ENCODE measurements around the gene CERS6. TPM values are rescaled to one million over a fixed set of nuclear protein-coding genes. Genes with fewer than 3 reads are reported as not detected.
"Not testable (repeated sequence)": the region's sequence is repeated elsewhere in the genome, so short reads cannot be mapped to it uniquely, and the experiment has no call there.

The CERS6 gene
- total RNA-seq, 1 experiment from 2014 or later: 45.9 TPM

GRCh38 chr2:168662651-168663208 is 206.7 kb downstream of the CERS6 start:
- no peak overlapping the region for H3K4me3 Mint-ChIP-seq (ENCODE audit: low read depth, unreplicated experiment)
- no TSS peak for BruUV-seq (replicated peaks)
- TF ChIP-seq, protein P1, sequence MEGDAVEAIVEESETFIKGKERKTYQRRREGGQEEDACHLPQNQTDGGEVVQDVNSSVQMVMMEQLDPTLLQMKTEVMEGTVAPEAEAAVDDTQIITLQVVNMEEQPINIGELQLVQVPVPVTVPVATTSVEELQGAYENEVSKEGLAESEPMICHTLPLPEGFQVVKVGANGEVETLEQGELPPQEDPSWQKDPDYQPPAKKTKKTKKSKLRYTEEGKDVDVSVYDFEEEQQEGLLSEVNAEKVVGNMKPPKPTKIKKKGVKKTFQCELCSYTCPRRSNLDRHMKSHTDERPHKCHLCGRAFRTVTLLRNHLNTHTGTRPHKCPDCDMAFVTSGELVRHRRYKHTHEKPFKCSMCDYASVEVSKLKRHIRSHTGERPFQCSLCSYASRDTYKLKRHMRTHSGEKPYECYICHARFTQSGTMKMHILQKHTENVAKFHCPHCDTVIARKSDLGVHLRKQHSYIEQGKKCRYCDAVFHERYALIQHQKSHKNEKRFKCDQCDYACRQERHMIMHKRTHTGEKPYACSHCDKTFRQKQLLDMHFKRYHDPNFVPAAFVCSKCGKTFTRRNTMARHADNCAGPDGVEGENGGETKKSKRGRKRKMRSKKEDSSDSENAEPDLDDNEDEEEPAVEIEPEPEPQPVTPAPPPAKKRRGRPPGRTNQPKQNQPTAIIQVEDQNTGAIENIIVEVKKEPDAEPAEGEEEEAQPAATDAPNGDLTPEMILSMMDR (IDR thresholded peaks at IDR 0.05; ENCODE audit: unreplicated experiment): no peak
- H3K36me3 Mint-ChIP-seq (ENCODE audit: insufficient read depth, unreplicated experiment): no peaks in the 10 kb centered on the region
- no peak overlapping the region for H3K27ac Mint-ChIP-seq (ENCODE audit: unreplicated experiment)
- CTCF ChIA-PET: no interaction called here
- H3K4me1 Mint-ChIP-seq (ENCODE audit: low read depth, unreplicated experiment): peaks cover 7% of the 10 kb centered on the region
- no peaks in the 10 kb centered on the region for H3K27me3 Mint-ChIP-seq (ENCODE audit: unreplicated experiment)
- no peaks in the 10 kb centered on the region for H3K9me3 Mint-ChIP-seq (ENCODE audit: low read depth, unreplicated experiment)
- no peak for DNase-seq
- intact Hi-C loops (cut with micrococcal nuclease; ENCODE audit: unreplicated experiment): no loop called here

- TF ChIP-seq, protein P1 (IDR thresholded peaks at IDR 0.05; ENCODE audit: unreplicated experiment): no peak
- no TSS peak for BruUV-seq (replicated peaks)
- H3K27ac Mint-ChIP-seq (ENCODE audit: unreplicated experiment): no peak overlapping the region
- H3K4me3 Mint-ChIP-seq (ENCODE audit: low read depth, unreplicated experiment): no peak overlapping the region
- H3K4me1 Mint-ChIP-seq (ENCODE audit: low read depth, unreplicated experiment): peaks cover 7% of the 10 kb centered on the region
- no peaks in the 10 kb centered on the region for H3K36me3 Mint-ChIP-seq (ENCODE audit: insufficient read depth, unreplicated experiment)
- CTCF ChIA-PET: no interaction called here
- no peaks in the 10 kb centered on the region for H3K27me3 Mint-ChIP-seq (ENCODE audit: unreplicated experiment)
- intact Hi-C loops (cut with micrococcal nuclease; ENCODE audit: unreplicated experiment): no loop called here
- DNase-seq: no peak
- no peaks in the 10 kb centered on the region for H3K9me3 Mint-ChIP-seq (ENCODE audit: low read depth, unreplicated experiment)
Measured at GRCh38 chr2:168663993-168664392, 207.9 kb downstream of the CERS6 start.

GRCh38 chr2:168664715-168665114 is 208.6 kb downstream of the CERS6 start:
- DNase-seq; intact Hi-C loops (cut with micrococcal nuclease; ENCODE audit: unreplicated experiment); H3K27ac Mint-ChIP-seq (ENCODE audit: unreplicated experiment); H3K4me1 Mint-ChIP-seq (ENCODE audit: low read depth, unreplicated experiment); H3K36me3 Mint-ChIP-seq (ENCODE audit: insufficient read depth, unreplicated experiment); H3K9me3 Mint-ChIP-seq (ENCODE audit: low read depth, unreplicated experiment); BruUV-seq (replicated peaks); CTCF ChIA-PET; H3K27me3 Mint-ChIP-seq (ENCODE audit: unreplicated experiment); H3K4me3 Mint-ChIP-seq (ENCODE audit: low read depth, unreplicated experiment): not testable (repeated sequence)

GRCh38 chr2:168666339-168666738 is 210.3 kb downstream of the CERS6 start:
- Mint-ChIP-seq H3K9me3 (ENCODE audit: low read depth, unreplicated experiment) (no peaks in the 10 kb centered on the region), H3K4me3 (ENCODE audit: low read depth, unreplicated experiment) (no peak overlapping the region), H3K27me3 (ENCODE audit: unreplicated experiment) (no peaks in the 10 kb centered on the region), H3K4me1 (ENCODE audit: low read depth, unreplicated experiment) (no peaks in the 10 kb centered on the region), H3K27ac (ENCODE audit: unreplicated experiment) (no peak overlapping the region), H3K36me3 (ENCODE audit: insufficient read depth, unreplicated experiment) (no peaks in the 10 kb centered on the region)
- CTCF ChIA-PET: no interaction called here
- DNase-seq: no peak
- BruUV-seq (replicated peaks): no TSS peak
- intact Hi-C loops (cut with micrococcal nuclease; ENCODE audit: unreplicated experiment): no loop called here
- TF ChIP-seq, protein P1 (IDR thresholded peaks at IDR 0.05; ENCODE audit: unreplicated experiment): no peak

DNA sequence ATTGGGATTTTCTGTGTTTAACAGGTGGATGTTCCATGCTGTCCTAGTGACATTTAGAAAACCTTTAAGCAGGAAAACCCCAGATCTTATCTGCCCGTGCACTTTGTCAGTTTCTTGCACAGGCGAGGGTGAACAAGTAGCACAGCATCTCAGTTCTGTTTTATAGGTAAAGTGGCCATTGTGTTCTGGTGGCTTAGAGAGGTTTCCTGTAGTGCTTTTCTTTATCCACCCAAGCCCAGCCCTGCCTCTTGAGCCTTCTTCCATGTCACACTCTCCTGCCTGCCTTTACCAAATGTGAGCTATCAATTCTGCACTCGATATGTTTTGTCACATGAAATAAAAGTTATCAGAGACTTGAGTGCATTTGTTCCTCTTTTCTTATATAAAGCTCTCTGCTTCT is 211.1 kb downstream of the CERS6 start:
- Mint-ChIP-seq H3K27ac (ENCODE audit: unreplicated experiment) (no peak overlapping the region), H3K4me1 (ENCODE audit: low read depth, unreplicated experiment) (no peaks in the 10 kb centered on the region), H3K27me3 (ENCODE audit: unreplicated experiment) (no peaks in the 10 kb centered on the region), H3K9me3 (ENCODE audit: low read depth, unreplicated experiment) (no peaks in the 10 kb centered on the region), H3K36me3 (ENCODE audit: insufficient read depth, unreplicated experiment) (no peaks in the 10 kb centered on the region), H3K4me3 (ENCODE audit: low read depth, unreplicated experiment) (no peak overlapping the region)
- no peak for DNase-seq
- CTCF ChIA-PET: no interaction called here
- BruUV-seq (replicated peaks): no TSS peak
- TF ChIP-seq, protein P1 (IDR thresholded peaks at IDR 0.05; ENCODE audit: unreplicated experiment): no peak
- intact Hi-C loops (cut with micrococcal nuclease; ENCODE audit: unreplicated experiment): no loop called here
